Fibroblast of skin of left quadriceps (primary cell): Measurements from ENCODE around the gene BRD4.

Source experiments
- DNase-seq, 2 experiments: peaks; one replicate each; pipeline ENCODE4 v3.0.0-alpha.2; 2013; ENCODE audit warnings: low read depth in 2 of 2

Gene BRD4

GRCh38 chr19:15248648-15249527 lies 83.5 kb downstream of the BRD4 start:
- peak in 1 of 2 experiments; percentile 59 for DNase-seq

GRCh38 chr19:15248106-15248505 lies 84.2 kb downstream of the BRD4 start:
- DNase-seq = no peak

- DNase-seq = no peak
These were observed 85.0 kb downstream of the BRD4 start for GRCh38 chr19:15247107-15248014.

GRCh38 chr19:15246198-15246481 lies 86.2 kb downstream of the BRD4 start:
- DNase-seq = no peak

GRCh38 chr19:15245370-15246197 lies 86.8 kb downstream of the BRD4 start:
- no peak for DNase-seq

- no peak for DNase-seq
These were observed 87.5 kb downstream of the BRD4 start for GRCh38 chr19:15244808-15245207.

- DNase-seq = no peak
These were observed 88.1 kb downstream of the BRD4 start for GRCh38 chr19:15244106-15244803.

- no peak for DNase-seq
These were observed 88.9 kb downstream of the BRD4 start for GRCh38 chr19:15243236-15243957.

GRCh38 chr19:15241259-15241910 lies 91.0 kb downstream of the BRD4 start:
- DNase-seq = no peak

- no peak for DNase-seq
These were observed 91.8 kb downstream of the BRD4 start for GRCh38 chr19:15240515-15240914.

- DNase-seq = no peak
These were observed 92.9 kb downstream of the BRD4 start for GRCh38 chr19:15239337-15239949.

GRCh38 chr19:15238639-15239155 lies 93.6 kb downstream of the BRD4 start:
- no peak for DNase-seq

GRCh38 chr19:15237759-15238638 lies 94.3 kb downstream of the BRD4 start:
- no peak for DNase-seq

- DNase-seq = no peak
These were observed 95.5 kb downstream of the BRD4 start for GRCh38 chr19:15236886-15237285.

GRCh38 chr19:15235781-15236180 lies 96.6 kb downstream of the BRD4 start:
- no peak for DNase-seq

GRCh38 chr19:15234431-15235130 lies 97.8 kb downstream of the BRD4 start:
- no peak for DNase-seq

- DNase-seq = no peak
These were observed 101.1 kb downstream of the BRD4 start for GRCh38 chr19:15231271-15231670.

- no peak for DNase-seq
These were observed 105.1 kb downstream of the BRD4 start for GRCh38 chr19:15227261-15227660.
